NCI-H2196 (cell line): ENCODE results near the gene XAGE1B.
"Not testable (repeated sequence)": the region's sequence is repeated elsewhere in the genome, so short reads cannot be mapped to it uniquely, and the experiment has no call there.

Source experiments
- DNase-seq: peaks from one replicate; lab custom pipeline; 2025; ENCODE audit not compliant: unreplicated experiment; lab: John Stamatoyannopoulos, UW

XAGE1B gene, protein sequence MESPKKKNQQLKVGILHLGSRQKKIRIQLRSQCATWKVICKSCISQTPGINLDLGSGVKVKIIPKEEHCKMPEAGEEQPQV

DNA sequence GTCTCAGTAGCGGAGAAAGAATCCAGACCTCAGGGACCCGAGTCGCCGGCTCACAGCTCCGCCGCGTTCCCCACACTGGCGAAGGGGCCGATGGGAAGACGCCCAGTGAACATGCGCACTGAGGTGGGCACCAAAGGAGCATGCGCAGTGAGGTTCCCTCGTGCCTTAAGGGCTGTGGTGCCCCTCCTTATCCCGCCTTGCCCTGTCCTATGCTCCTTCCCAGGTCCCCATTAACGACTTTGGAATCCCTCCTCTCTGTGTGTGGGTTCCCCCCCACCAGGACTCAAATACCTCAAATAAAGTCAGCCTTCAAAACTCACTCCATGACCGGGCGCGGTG is at the start of gene XAGE1B:
TSS of gene XAGE1B (minus strand) at position 77 of the 339 bp plus-strand sequence. CDS start 1,536 bp downstream, outside the sequence.
- not testable (repeated sequence) for DNase-seq

DNA sequence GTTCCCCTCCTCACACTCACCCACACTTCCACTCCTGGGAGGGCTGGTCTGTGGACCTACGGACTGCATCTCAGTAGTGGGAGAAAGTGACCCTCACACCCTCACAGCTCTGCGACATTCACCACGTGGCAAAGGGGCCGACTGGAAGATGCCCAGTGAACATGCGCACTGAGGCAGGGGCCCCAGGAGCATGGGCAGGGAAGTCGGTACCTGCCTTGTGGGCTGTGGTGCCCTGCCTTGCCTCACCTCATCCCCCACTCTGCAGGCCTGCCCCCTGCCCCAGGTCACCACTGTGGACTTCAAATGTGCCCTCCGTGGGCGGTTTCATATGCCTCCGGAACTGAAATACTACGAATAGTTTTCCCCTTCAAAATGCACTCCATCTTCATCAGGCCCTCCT is 46.2 kb upstream of the XAGE1B start:
- DNase-seq: no peak

DNA sequence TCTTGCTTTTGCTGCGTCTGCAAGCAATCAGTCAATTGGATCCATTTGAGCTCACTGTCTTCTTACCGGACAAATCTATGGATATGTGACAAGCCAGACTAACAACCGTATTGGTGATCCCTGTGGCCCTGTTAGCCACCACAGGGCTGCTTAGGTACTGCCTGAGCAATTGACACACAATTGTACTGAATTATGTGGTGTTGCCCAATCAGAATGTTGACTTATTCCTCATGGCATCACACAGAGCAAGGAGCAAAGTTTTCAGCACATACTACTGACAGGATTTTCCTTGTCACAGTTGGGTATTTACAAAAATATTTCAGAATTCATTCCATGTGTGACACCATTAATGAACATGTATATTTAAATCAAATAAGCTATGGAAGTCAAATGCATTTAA is 41.3 kb upstream of the XAGE1B start:
- DNase-seq: no peak

DNA sequence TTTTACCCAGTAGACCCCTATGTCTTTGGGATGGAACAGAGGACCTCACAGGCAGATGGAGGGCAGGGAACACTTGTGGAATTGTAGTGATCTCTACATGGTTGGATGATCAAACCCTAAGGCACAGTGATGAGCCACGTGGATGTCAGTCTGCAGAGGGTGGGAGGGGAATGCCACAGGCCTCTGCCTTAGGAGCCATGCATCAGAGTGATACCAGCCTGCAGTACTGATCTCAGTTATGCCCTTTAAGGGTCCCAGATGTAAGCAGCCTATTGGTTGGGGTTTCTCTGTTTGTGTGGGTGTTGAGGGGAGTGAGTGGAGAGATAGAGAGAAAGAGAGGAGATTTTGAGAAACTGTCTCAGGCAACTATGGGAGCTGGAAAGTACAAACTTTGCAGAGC is 39.9 kb upstream of the XAGE1B start:
- DNase-seq: no peak

DNA sequence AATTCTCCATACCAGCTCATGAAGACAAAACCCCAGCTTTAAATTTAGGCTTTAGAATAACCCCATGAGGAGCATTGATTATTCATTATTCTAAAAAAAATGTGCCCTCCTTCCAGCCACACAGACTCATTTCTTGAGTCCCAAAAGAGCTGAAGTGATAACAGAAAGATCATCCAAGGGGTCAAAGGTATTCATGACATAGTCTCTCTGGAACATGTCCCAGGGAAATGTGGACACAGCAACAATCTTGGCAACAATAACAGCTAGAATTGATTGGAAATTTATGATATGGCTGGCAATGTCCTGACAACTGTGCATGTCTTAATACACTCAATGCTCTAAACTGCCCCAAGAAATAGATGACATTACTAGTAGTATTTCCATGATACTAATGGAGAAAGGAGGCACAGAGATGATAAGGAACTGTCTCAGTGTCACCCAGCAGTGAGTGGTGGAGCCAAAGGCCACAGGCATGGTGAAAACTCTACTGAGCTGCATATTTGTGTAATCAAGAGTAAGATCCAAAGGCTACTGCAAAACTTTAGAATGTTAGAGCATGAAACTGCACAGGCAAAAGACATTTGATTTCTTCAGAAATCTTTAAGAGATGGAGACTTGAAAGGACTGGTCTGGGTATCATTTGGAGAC is 37.3 kb upstream of the XAGE1B start:
- DNase-seq: no peak

DNA sequence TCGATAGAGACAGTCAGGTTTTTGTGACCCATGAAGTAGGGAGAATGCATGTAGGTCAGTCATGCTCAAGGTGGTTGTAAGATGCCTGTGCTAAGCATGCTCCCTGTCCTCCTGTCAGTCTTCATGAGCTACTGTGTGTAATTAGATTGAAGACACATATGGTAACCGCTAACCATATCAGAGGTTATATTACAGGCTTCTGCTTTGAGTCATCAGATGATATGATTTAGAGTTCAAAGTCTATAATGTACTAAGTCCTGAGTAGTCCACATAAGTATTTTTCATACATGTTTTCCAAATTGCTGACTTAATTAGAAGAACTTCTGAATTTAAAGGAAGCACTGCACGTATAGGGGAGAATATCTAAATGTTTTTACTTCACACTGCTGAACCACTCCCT is 31.9 kb upstream of the XAGE1B start:
- DNase-seq: not testable (repeated sequence)

DNA sequence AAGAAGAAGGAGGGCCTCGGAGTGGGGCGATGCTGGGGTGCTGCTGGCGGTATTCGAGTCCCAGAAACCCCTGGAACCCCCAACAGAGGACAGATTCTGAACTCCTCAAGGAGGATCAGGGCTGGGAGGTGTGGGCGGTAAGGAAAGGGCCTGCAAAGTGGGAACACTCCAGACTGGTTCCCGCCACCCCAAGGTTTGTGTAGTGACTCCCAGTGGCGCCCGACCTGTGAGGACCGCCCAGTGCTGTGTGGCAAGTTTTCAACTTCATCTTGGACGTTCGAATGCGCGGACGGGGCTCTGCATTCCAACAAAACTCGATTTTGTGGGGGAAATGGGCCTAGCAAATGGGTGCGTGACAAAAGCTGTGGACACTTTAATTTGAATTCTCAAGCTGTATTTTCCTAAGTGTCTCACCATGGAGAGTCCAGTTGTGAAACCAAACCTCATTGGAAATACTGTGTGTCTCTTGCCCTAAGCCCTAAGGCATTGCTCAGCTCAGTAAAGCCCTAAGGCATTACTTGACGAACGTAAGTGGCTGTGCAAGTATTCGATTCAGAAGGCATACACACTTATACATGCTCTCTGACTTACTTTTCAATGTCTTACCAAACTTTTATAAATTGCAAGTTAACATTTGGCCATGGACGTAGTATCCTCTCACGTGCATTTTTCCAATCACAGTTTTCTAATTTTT is 27.4 kb upstream of the XAGE1B start:
- no peak for DNase-seq

DNA sequence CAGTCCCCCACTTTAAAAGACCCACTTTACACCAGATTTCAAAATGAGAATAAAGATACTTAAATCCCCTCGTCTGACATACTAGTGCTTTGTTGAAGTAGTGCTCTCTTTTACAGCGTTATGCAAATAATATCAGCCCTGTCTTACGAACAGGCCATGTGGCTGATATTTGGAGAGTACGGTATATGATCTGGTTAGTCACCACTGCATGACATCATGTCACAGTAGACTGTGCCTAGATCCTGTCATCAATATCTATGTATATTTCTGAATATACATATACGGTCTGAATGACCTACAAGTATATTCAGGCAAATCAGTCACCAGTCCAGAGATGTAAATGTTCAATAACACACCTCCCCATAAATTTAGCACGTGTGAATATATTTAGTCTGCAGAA is 25.4 kb upstream of the XAGE1B start:
- DNase-seq: no peak

DNA sequence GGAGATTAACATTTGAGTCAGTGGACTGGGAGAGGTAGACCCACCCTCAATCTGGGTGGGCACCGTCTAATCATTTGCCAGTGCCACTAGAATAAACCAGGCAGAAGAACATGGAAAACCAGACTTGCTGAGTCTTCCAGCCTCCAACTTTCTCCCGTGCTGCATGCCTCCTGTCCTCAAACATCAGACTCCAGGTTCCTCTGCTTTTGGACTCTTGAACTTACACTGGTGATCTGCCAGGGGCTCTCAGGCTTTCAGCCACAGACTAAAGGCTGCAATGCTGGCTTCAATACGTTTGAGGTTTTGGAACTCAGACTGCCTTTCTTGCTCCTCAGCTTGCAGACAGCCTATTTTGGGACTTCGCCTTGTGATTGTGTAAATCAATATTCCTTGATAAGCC is 24.2 kb upstream of the XAGE1B start:
- DNase-seq: not testable (repeated sequence)

DNA sequence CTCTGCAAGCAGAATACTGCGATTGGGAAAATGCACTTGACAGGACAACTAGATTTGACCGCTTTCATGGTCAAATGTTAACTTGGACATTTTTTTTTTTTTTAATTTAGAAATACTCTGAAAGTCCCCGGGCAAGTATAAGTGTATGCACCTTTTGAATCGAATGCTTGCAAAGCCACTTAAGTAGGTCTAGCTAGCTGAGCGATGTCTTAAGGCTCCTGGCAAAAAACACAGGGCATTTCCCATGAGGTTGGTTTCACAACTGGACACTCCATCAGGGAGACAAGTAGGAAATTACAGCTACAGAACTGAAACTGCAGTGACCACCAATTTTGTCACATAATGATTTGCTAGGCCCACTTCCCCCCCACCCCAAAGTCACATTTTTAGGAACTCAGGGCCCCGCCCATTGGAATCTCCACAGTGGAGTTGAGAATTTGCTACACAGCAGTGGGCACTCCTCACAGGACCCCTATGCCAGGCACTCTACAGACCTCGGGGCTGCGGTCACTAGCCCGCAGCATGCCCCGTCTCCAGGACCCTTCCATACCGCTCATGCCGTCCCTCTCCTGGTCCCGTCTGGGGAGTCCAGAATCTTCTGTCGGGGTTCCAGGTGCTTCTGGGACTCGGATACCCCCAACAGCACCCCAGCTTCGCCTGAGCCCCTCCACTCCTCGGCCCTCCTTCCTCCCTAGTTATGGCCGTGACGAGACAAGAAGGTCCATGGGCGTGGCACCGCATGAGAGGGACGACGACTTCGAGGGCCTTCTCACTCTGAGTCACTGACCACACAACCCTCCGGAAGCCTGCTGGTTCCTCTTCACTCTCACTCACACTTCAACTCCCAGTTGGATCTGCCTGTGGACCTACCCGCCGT is 515 bp downstream of the XAGE1B start:
- DNase-seq: not testable (repeated sequence)

DNA sequence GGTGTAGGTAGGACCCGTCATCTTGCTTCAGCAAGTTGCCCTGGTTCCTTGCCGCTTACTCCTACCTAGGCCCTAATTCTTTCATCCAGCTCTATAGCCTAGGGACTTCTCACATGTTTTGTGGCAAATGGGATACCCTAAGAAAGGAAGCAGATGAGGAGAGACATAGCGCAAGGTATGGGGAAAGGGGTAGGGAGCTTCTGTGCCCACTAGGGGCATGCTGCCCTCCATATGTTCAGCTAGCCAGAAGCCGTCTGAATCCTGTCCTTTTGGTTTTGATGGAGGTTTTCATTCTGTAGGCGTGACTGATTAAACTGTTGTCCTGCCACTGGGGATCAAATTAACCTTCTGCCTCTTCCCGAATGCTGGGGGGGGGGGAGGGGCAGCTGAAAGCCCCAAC is 5.7 kb downstream of the XAGE1B start:
- not testable (repeated sequence) for DNase-seq

DNA sequence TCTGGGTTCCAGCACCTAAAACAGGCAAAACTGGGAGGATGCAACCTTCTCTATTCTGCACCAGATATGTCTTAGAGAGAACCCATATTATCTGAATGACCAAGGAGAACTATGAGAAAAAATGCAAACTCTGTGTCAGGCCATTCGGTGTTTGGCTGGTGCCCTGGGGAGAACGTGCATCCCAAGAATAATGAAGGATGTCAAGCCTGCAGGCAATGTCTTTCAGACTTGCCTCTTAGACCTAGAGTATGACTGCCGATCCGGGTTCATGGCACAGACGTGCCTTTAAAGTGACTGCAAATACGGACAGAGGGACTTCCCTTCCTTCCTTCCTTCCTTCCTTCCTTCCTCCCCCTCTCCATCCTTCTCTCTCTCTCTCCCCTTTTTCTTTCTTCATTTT is 6.9 kb downstream of the XAGE1B start:
- no peak for DNase-seq

DNA sequence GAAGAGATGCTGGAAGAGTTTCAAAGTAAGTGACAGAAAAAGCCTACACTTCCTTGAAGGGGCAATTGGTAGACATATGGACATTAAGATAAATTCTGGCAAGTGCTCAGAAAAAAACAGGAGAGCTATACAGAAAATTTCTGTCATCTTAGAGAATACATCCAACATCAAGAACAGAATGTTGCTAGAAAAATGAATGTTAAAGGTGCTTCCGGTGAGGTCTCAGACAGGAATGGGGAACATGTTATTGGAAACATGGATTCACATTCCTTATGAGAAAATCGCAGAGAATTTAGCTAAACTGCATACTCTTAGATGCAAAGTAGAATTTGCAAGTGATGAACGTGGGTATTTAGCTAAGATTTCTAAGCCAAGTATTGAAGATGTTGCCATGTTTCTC is 9.5 kb downstream of the XAGE1B start:
- DNase-seq: no peak

DNA sequence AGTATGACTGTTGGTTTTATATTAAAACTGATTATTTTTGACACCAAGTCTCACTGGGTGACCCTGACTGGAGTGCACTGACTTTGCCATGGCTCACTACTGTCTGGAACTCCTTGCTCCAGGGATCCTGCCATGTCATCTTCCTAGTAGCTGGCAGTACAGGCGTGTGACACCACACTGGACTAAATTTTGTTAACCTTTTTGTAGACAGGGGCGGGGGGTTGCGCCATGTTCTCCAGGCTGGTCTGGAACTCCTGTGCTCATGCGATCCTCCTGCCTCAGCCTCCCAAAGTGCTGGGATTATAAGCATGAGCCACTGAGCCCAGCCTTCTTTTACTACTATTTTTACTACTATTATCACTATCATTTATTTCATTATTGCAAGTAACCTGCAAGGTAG is 12.3 kb downstream of the XAGE1B start:
- no peak for DNase-seq

DNA sequence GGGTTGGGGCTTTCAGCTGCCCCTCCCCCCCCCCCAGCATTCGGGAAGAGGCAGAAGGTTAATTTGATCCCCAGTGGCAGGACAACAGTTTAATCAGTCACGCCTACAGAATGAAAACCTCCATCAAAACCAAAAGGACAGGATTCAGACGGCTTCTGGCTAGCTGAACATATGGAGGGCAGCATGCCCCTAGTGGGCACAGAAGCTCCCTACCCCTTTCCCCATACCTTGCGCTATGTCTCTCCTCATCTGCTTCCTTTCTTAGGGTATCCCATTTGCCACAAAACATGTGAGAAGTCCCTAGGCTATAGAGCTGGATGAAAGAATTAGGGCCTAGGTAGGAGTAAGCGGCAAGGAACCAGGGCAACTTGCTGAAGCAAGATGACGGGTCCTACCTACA is 15.5 kb downstream of the XAGE1B start:
- DNase-seq: not testable (repeated sequence)

DNA sequence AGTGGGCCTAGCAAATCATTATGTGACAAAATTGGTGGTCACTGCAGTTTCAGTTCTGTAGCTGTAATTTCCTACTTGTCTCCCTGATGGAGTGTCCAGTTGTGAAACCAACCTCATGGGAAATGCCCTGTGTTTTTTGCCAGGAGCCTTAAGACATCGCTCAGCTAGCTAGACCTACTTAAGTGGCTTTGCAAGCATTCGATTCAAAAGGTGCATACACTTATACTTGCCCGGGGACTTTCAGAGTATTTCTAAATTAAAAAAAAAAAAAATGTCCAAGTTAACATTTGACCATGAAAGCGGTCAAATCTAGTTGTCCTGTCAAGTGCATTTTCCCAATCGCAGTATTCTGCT is 20.5 kb downstream of the XAGE1B start:
- not testable (repeated sequence) for DNase-seq

DNA sequence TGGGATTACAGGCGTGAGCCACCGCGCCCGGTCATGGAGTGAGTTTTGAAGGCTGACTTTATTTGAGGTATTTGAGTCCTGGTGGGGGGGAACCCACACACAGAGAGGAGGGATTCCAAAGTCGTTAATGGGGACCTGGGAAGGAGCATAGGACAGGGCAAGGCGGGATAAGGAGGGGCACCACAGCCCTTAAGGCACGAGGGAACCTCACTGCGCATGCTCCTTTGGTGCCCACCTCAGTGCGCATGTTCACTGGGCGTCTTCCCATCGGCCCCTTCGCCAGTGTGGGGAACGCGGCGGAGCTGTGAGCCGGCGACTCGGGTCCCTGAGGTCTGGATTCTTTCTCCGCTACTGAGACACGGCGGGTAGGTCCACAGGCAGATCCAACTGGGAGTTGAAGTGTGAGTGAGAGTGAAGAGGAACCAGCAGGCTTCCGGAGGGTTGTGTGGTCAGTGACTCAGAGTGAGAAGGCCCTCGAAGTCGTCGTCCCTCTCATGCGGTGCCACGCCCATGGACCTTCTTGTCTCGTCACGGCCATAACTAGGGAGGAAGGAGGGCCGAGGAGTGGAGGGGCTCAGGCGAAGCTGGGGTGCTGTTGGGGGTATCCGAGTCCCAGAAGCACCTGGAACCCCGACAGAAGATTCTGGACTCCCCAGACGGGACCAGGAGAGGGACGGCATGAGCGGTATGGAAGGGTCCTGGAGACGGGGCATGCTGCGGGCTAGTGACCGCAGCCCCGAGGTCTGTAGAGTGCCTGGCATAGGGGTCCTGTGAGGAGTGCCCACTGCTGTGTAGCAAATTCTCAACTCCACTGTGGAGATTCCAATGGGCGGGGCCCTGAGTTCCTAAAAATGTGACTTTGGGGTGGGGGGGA is 21.1 kb downstream of the XAGE1B start, which contains the start of gene XAGE1A:
TSS of gene XAGE1A (plus strand) at position 264 of the 874 bp plus-strand sequence. CDS start 1,554 bp downstream, outside the sequence.
- DNase-seq: not testable (repeated sequence)

DNA sequence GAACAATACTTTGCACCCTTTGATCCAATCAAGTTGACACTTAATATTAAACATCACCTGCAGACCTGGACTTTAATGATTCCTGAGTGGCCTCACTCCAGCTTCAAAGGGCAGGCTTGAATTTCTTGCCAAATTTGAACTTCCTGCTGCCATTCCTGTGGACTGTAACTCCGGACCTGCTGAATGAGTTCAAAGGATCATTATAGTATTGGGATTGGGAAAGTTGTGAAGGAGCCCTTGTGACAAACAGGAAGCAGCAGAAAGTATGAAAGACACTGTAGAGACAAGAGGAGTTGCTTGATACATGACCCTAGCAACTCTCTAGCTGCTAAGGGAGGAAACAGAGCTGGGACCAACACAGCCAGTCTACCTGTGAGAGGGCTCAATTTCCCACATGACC is 45.6 kb downstream of the XAGE1B start:
- not testable (repeated sequence) for DNase-seq
